LNCAP (cell line): ENCODE data around the gene OXTR.

Experiments
- TF ChIP-seq, protein P1 (sequence below): fragments of 450-650 bp; IDR thresholded peaks from 2 replicates; pipeline ENCODE4 v1.5.1; 2017; ENCODE audit warnings: mild to moderate bottlenecking

Gene OXTR

DNA sequence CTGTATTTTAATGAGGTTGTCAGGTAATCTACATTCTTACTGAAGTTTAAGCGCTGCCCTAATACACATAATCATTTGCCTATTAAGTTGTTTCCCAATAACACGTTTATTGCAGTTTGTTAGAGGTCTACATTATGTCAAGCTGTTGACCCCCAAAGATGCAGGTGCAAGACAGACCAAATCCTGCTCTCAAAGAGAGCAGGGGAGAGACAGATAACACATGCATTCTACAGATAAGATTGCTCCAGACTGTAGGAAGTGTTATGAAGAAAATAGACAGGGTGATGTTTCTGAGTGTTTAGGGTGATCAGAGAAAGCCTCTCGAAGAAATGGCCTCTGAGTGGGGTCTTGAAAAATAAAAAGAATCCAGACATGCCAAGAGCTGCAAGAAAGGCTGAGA, 24.8 kb upstream of the OXTR start:
- TF ChIP-seq, protein P1, sequence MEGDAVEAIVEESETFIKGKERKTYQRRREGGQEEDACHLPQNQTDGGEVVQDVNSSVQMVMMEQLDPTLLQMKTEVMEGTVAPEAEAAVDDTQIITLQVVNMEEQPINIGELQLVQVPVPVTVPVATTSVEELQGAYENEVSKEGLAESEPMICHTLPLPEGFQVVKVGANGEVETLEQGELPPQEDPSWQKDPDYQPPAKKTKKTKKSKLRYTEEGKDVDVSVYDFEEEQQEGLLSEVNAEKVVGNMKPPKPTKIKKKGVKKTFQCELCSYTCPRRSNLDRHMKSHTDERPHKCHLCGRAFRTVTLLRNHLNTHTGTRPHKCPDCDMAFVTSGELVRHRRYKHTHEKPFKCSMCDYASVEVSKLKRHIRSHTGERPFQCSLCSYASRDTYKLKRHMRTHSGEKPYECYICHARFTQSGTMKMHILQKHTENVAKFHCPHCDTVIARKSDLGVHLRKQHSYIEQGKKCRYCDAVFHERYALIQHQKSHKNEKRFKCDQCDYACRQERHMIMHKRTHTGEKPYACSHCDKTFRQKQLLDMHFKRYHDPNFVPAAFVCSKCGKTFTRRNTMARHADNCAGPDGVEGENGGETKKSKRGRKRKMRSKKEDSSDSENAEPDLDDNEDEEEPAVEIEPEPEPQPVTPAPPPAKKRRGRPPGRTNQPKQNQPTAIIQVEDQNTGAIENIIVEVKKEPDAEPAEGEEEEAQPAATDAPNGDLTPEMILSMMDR: no peak

DNA sequence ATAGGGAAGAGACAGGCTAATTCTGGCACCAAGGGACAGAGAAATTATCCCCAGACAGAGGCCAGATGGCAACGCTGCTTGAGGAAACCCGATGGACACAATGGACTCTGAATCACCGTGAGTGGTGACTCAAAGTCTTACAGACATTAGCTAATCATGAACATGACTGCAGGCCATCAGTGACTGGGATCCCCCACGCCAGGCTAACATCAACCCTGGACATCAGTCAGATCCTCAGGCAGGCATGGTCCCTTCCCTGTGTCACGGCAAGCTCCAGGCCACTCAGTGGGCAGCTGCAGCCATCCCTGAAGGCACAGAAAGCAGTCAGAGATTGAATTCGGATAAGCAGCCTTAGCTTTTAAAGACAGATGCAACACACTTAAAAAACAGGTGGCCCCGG, 23.8 kb upstream of the OXTR start:
- TF ChIP-seq, protein P1: no peak

- TF ChIP-seq, protein P1: no peak
These were observed 21.1 kb upstream of the OXTR start for GRCh38 chr3:8790529-8790928.

- TF ChIP-seq, protein P1: no peak
These were observed 15.4 kb upstream of the OXTR start for GRCh38 chr3:8784676-8785435.

- TF ChIP-seq, protein P1: no peak
These were observed 10.9 kb upstream of the OXTR start for GRCh38 chr3:8780279-8780678.

GRCh38 chr3:8778475-8778874, 9.1 kb upstream of the OXTR start:
- TF ChIP-seq, protein P1: no peak

DNA sequence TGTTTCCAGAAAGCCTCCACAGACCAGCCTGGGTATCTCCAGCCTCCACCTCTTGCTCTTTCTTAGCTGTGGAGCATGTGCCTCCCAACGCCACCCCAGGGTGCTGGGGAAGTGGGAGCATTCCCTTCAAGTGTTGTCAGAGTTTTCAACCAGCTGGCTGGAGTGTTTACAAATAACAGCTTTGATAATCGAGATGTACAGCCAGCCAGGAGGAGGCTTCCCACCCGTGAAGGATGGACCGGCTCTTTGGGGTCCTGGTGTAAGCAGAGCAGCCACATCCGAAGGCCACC, 8.5 kb upstream of the OXTR start:
- TF ChIP-seq, protein P1: no peak
